HG03442 (cell line): ENCODE measurements around the gene OR5T1.

ENCODE experiments used
- ATAC-seq: cut with Tn5 transposase; IDR thresholded peaks from one replicate; pipeline ENCODE4 v1.9.1; 2021; ENCODE audit warnings: mild to moderate bottlenecking, moderate library complexity; ENCODE audit not compliant: unreplicated experiment

The OR5T1 gene

GRCh38 chr11:56273854-56274253, at the start of gene OR5T1:
OR5T1 (plus strand) TSS chr11:56274154; CDS start chr11:56275639, 1,485 bp downstream.
- no peak for ATAC-seq

GRCh38 chr11:56234155-56234554, 39.8 kb upstream of the OR5T1 start, which contains the start of gene OR5T2:
OR5T2 (minus strand) TSS chr11:56234255; CDS start chr11:56233062, 1,193 bp downstream.
- ATAC-seq, result no peak

- ATAC-seq, result no peak
These were observed 22.0 kb upstream of the OR5T1 start, which contains the start of gene OR5T3 for GRCh38 chr11:56251954-56252353. OR5T3 (plus strand) TSS chr11:56252254; CDS start chr11:56252254, 0 bp downstream.

GRCh38 chr11:56271092-56271491, 2.9 kb upstream of the OR5T1 start:
- ATAC-seq, result no peak

DNA sequence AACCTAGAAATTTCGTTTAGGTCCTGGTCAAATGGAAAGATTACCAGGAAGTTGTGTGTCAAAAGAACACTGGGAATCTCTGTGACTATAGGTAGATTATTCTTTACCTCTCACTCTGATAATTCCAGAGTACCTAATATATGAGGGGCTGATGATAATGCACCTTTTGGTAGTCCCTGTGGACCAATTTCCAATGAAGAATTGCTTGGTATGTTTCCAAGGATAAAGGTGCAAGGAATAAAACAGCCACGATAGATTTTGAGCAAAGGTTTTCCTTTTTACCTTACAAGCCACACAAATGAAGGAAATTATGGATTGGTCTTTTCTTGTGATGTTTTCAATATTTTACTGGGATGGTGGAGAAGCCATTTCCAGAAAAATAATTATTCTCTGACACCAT, 18.2 kb downstream of the OR5T1 start, which contains the start of gene OR8H1:
Gene OR8H1, minus strand, starts transcription at position 101 of the 400 bp plus-strand sequence. CDS start 1,192 bp downstream, outside the sequence.
- ATAC-seq, result no peak

GRCh38 chr11:56296898-56297297, 22.9 kb downstream of the OR5T1 start:
- no peak for ATAC-seq

DNA sequence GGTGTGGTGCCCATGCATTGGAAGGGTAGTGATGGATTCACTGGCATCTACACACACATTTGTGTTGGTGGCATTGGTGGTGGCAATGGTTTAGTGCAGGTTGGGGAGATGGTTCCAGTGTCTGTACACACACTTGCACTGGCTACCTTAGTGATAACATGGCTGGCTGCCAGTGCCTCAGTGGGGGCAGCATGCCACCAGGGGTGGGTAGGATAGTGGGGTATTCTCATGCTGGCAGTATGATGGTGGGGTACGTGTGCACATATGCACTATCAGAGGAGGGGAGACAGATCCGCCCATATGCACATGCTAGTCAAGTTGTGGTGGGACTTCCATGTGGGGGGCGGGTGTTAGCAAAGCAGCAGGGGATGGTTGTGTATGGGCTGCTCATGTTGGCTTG, 33.9 kb downstream of the OR5T1 start:
- no peak for ATAC-seq

- no peak for ATAC-seq
These were observed 40.9 kb downstream of the OR5T1 start, which contains the start of gene OR8K3 for GRCh38 chr11:56314844-56315243. OR8K3 (plus strand) TSS chr11:56315144; CDS start chr11:56318307, 3,163 bp downstream.
